H9 (cell line): ENCODE data around the gene ASF1B. TPM values are rescaled to one million over a fixed set of nuclear protein-coding genes. Genes with fewer than 3 reads are reported as not detected.

Source experiments
- DNase-seq: peaks from one replicate; pipeline ENCODE4 v3.0.0-alpha.2; 2017
- H2AFZ ChIP-seq: one replicate; pipeline ENCODE4 v1.6.1; 2013; ENCODE audit warnings: mild to moderate bottlenecking, low read length, control low read depth, moderate library complexity
- H2AK5ac ChIP-seq: 2 replicates; pipeline ENCODE4 v1.6.1; 2013; ENCODE audit warnings: low read length, control low read depth, mixed read lengths; ENCODE audit not compliant: insufficient read length
- H2BK120ac ChIP-seq: one replicate; pipeline ENCODE4 v1.6.1; 2013; ENCODE audit warnings: low read depth, mild to moderate bottlenecking, low read length, control low read depth, inconsistent platforms; ENCODE audit not compliant: poor library complexity, severe bottlenecking
- H2BK12ac ChIP-seq: 2 replicates; pipeline ENCODE4 v1.6.1; 2013; ENCODE audit warnings: low read length, control low read depth, mixed read lengths, low read depth; ENCODE audit not compliant: insufficient read length
- H2BK15ac ChIP-seq: 2 replicates; pipeline ENCODE4 v1.6.1; 2013; ENCODE audit warnings: low read depth, low read length, control low read depth
- H2BK20ac ChIP-seq: one replicate; pipeline ENCODE4 v1.6.1; 2013; ENCODE audit warnings: low read depth, mild to moderate bottlenecking, low read length, control low read depth, inconsistent platforms; ENCODE audit not compliant: poor library complexity, severe bottlenecking
- H2BK5ac ChIP-seq: 2 replicates; pipeline ENCODE4 v1.6.1; 2013; ENCODE audit warnings: low read length, control low read depth, mixed read lengths; ENCODE audit not compliant: insufficient read length
- H3K14ac ChIP-seq: 2 replicates; pipeline ENCODE4 v1.6.1; 2013; ENCODE audit warnings: low read length, control low read depth; ENCODE audit not compliant: insufficient read depth
- H3K18ac ChIP-seq: 2 replicates; pipeline ENCODE4 v1.6.1; 2013; ENCODE audit warnings: low read depth, mild to moderate bottlenecking, mixed read lengths, low read length, control low read depth; ENCODE audit not compliant: insufficient read length
- H3K23ac ChIP-seq: 2 replicates; pipeline ENCODE4 v1.6.1; 2013; ENCODE audit warnings: low read length, control low read depth, mixed read lengths, low read depth; ENCODE audit not compliant: insufficient read length
- H3K23me2 ChIP-seq: 2 replicates; pipeline ENCODE4 v1.6.1; 2013; ENCODE audit warnings: low read depth, mild to moderate bottlenecking, mixed read lengths, low read length, control low read depth; ENCODE audit not compliant: insufficient read length, poor library complexity, severe bottlenecking
- H3K27ac ChIP-seq: 2 replicates; pipeline ENCODE4 v1.5.1; 2013; ENCODE audit warnings: low read length, control low read depth, mixed read lengths, low read depth; ENCODE audit not compliant: insufficient read length
- H3K27me3 ChIP-seq: 2 replicates; pipeline ENCODE4 v1.6.1; 2013; ENCODE audit warnings: low read length, control low read depth, inconsistent platforms; ENCODE audit not compliant: insufficient read depth
- H3K4ac ChIP-seq: 2 replicates; pipeline ENCODE4 v1.6.1; 2013; ENCODE audit warnings: low read depth, mild to moderate bottlenecking, control low read depth, inconsistent platforms, low read length, moderate library complexity
- H3K4me1 ChIP-seq: 2 replicates; pipeline ENCODE4 v1.6.1; 2013; ENCODE audit warnings: low read length, control low read depth, inconsistent platforms; ENCODE audit not compliant: insufficient read depth
- H3K4me2 ChIP-seq: 2 replicates; pipeline ENCODE4 v1.6.1; 2013; ENCODE audit warnings: low read length, control low read depth, mixed read lengths; ENCODE audit not compliant: insufficient read length, insufficient read depth
- H3K56ac ChIP-seq: 2 replicates; pipeline ENCODE4 v1.6.1; 2013; ENCODE audit warnings: low read depth, mild to moderate bottlenecking, mixed read lengths, low read length, control low read depth; ENCODE audit not compliant: insufficient read length
- H3K79me1 ChIP-seq: 2 replicates; pipeline ENCODE4 v1.6.1; 2013; ENCODE audit warnings: low read depth, mild to moderate bottlenecking, moderate library complexity, low read length, control low read depth, inconsistent platforms; ENCODE audit not compliant: insufficient read depth, poor library complexity, severe bottlenecking
- H3K79me2 ChIP-seq: 2 replicates; pipeline ENCODE4 v1.6.1; 2013; ENCODE audit warnings: low read length, control low read depth, inconsistent platforms; ENCODE audit not compliant: insufficient read depth
- H3K9ac ChIP-seq: 2 replicates; pipeline ENCODE4 v1.6.1; 2013; ENCODE audit warnings: low read length, control low read depth, mixed read lengths; ENCODE audit not compliant: insufficient read length; ENCODE audit errors: extremely low read depth
- H3K9me3 ChIP-seq: one replicate; pipeline ENCODE4 v1.6.1; 2013; ENCODE audit warnings: low read depth, low read length, inconsistent platforms; ENCODE audit not compliant: control insufficient read depth
- H3T11ph ChIP-seq: one replicate; pipeline ENCODE4 v1.6.1; 2013; ENCODE audit warnings: mild to moderate bottlenecking, low read length, control low read depth, inconsistent platforms
- H4K20me1 ChIP-seq: one replicate; pipeline ENCODE4 v1.6.1; 2013; ENCODE audit not compliant: control insufficient read depth, insufficient read length, insufficient read depth
- H4K5ac ChIP-seq: 2 replicates; pipeline ENCODE4 v1.6.1; 2013; ENCODE audit warnings: low read depth, mild to moderate bottlenecking, mixed read lengths, low read length, control low read depth; ENCODE audit not compliant: insufficient read length
- H4K8ac ChIP-seq: replicated peaks from 2 replicates; pipeline ENCODE4 v1.6.1; 2013; ENCODE audit warnings: low read length, control low read depth, mixed read lengths, low read depth; ENCODE audit not compliant: insufficient read length
- H4K91ac ChIP-seq: 2 replicates; pipeline ENCODE4 v1.6.1; 2013; ENCODE audit warnings: low read depth, mild to moderate bottlenecking, moderate library complexity, mixed read lengths, low read length, control low read depth; ENCODE audit not compliant: insufficient read length
- H3K27ac Mint-ChIP-seq, 3 experiments: 2 replicates in 2 of 3; 3 replicates in 1 of 3; pipeline ENCODE4 v1.8.0; 2020 to 2021; ENCODE audit warnings: mixed read lengths in 3 of 3, mild to moderate bottlenecking in 1 of 3, moderate library complexity in 1 of 3
- H3K27me3 Mint-ChIP-seq: 2 replicates; pipeline ENCODE4 v1.8.0; 2021; ENCODE audit warnings: low read depth, mild to moderate bottlenecking, moderate library complexity, mixed read lengths
- H3K36me3 Mint-ChIP-seq, 3 experiments: 2 replicates in 2 of 3; 3 replicates in 1 of 3; pipeline ENCODE4 v1.8.0; 2020 to 2021; ENCODE audit warnings: low read depth in 3 of 3, mixed read lengths in 3 of 3; ENCODE audit not compliant: insufficient read depth in 1 of 3
- H3K4me1 Mint-ChIP-seq, 2 experiments: 2 replicates each; pipeline ENCODE4 v1.8.0; 2020; ENCODE audit warnings: mixed read lengths in 2 of 2
- H3K4me3 Mint-ChIP-seq, 2 experiments: 2 replicates in 1 of 2; 3 replicates in 1 of 2; pipeline ENCODE4 v1.8.0; 2020 to 2021; ENCODE audit warnings: mild to moderate bottlenecking in 2 of 2, mixed read lengths in 2 of 2, moderate library complexity in 1 of 2
- H3K9me3 Mint-ChIP-seq, 2 experiments: 2 replicates in 1 of 2; 3 replicates in 1 of 2; pipeline ENCODE4 v1.8.0; 2020; ENCODE audit warnings: mild to moderate bottlenecking in 2 of 2, mixed read lengths in 2 of 2, moderate library complexity in 1 of 2
- WGBS: extraction: QIAGEN DNeasy Blood & Tissue Kit; methylation state at CpG from one replicate; pipeline ENCODE4 v1.1.7; 2013; ENCODE audit warnings: missing lambda C conversion rate, low lambda C conversion rate, mixed read lengths; ENCODE audit not compliant: insufficient read length; ENCODE audit errors: extremely low coverage; 5-methylcytosine and 5-hydroxymethylcytosine counted together
- total RNA-seq: library from RNA; stranded (reverse); gene quantifications from 2 replicates; pipeline ENCODE4 v1.2.1, GENCODE V29; 2021
- TF ChIP-seq, protein P1 (sequence below): fragments of 200-600 bp; sonication (generic); conservative IDR thresholded peaks from 3 replicates; pipeline ENCODE4 v1.8.0; 2021; ENCODE audit warnings: antibody characterized with exemption, mild to moderate bottlenecking

The ASF1B gene
- total RNA-seq, 1 experiment from 2014 or later, result 46.6 TPM

DNA sequence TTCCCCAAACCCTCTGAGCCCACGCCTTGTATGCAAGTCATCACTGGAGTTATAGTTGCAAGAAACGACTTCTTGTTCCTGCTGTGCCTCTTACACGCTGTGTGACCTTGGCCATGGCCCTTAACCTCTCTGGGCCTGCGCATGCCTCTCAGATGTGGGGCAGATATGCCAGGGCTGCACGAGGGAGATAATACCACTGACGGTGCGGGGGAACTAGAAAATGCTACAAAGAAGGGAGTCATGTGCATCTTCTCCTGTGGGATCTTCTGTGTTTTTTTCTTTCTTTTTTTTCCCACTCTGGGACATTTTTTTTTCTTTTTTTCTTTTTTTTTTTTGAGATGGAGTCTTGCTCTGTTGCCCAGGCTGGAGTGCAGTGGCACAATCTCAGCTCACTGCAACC is 41.5 kb downstream of the ASF1B start:
- Mint-ChIP-seq H3K27ac (no peak overlapping the region), H3K36me3 (peaks cover 6 to 26% (median 17%) of the 10 kb centered on the region in 3 experiments), H3K9me3 (peaks cover 13 to 15% of the 10 kb centered on the region in 2 experiments), H3K4me1 (peaks cover 7 to 9% of the 10 kb centered on the region in 2 experiments; a peak in 3 of 4 replicates), H3K4me3 (no peak overlapping the region), H3K27me3 (peaks cover 20% of the 10 kb centered on the region)
- WGBS, result no CpG with 5 or more reads among the region's 7 CpGs
- Histone ChIP-seq H3K23ac (no peak overlapping the region), H3K27me3 (no peaks in the 10 kb centered on the region), H2BK12ac (no peak overlapping the region), H2BK15ac (no peak overlapping the region), H3T11ph (no peak overlapping the region), H2BK20ac (no peak overlapping the region), H3K56ac (no peak overlapping the region), H3K23me2 (peaks cover 8% of the 10 kb centered on the region), H3K27ac (no peak overlapping the region), H2BK5ac (no peak overlapping the region), H2BK120ac (no peak overlapping the region), H3K4me1 (no peaks in the 10 kb centered on the region), H4K91ac (no peak overlapping the region), H3K9ac (no peak overlapping the region), H4K20me1 (no peaks in the 10 kb centered on the region), H2AK5ac (no peak overlapping the region), H3K79me2 (no peaks in the 10 kb centered on the region), H3K9me3 (peaks cover 6% of the 10 kb centered on the region), H2AFZ (no peak overlapping the region), H3K4ac (no peak overlapping the region), H3K4me2 (no peak overlapping the region), H3K14ac (no peak overlapping the region), H4K8ac (no peak overlapping the region), H3K79me1 (no peaks in the 10 kb centered on the region), H3K18ac (no peak overlapping the region), H4K5ac (no peak overlapping the region)
- no peak for DNase-seq
- TF ChIP-seq, protein P1, sequence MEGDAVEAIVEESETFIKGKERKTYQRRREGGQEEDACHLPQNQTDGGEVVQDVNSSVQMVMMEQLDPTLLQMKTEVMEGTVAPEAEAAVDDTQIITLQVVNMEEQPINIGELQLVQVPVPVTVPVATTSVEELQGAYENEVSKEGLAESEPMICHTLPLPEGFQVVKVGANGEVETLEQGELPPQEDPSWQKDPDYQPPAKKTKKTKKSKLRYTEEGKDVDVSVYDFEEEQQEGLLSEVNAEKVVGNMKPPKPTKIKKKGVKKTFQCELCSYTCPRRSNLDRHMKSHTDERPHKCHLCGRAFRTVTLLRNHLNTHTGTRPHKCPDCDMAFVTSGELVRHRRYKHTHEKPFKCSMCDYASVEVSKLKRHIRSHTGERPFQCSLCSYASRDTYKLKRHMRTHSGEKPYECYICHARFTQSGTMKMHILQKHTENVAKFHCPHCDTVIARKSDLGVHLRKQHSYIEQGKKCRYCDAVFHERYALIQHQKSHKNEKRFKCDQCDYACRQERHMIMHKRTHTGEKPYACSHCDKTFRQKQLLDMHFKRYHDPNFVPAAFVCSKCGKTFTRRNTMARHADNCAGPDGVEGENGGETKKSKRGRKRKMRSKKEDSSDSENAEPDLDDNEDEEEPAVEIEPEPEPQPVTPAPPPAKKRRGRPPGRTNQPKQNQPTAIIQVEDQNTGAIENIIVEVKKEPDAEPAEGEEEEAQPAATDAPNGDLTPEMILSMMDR, result no peak
